Hepatocyte (in vitro differentiated cells): ENCODE results near the gene LRTM1.

Source experiments
- EZH2 ChIP-seq: fragments of 200-600 bp; sonication (generic); IDR thresholded peaks from 2 replicates; pipeline ENCODE4 v1.6.1; 2016; ENCODE audit warnings: antibody characterized with exemption, mild to moderate bottlenecking, borderline replicate concordance
- EZH2phosphoT487 ChIP-seq: fragments of 200-600 bp; sonication (generic); IDR thresholded peaks from one replicate; pipeline ENCODE4 v1.6.1; 2018; ENCODE audit warnings: antibody characterized with exemption, mild to moderate bottlenecking, low read depth, moderate library complexity; ENCODE audit not compliant: unreplicated experiment, severe bottlenecking

GRCh38 chr3:54969652-54970051, 41.8 kb upstream of the LRTM1 start:
- no peak for TF ChIP-seq EZH2phosphoT487
- TF ChIP-seq EZH2 = no peak
